ENCODE data around the gene FMO2.
A peak's percentile ranks its signal among the peaks of the same experiment; 100 is the strongest.
"Not testable (repeated sequence)": the region's sequence is repeated elsewhere in the genome, so short reads cannot be mapped to it uniquely, and the experiment has no call there.

The FMO2 gene

DNA sequence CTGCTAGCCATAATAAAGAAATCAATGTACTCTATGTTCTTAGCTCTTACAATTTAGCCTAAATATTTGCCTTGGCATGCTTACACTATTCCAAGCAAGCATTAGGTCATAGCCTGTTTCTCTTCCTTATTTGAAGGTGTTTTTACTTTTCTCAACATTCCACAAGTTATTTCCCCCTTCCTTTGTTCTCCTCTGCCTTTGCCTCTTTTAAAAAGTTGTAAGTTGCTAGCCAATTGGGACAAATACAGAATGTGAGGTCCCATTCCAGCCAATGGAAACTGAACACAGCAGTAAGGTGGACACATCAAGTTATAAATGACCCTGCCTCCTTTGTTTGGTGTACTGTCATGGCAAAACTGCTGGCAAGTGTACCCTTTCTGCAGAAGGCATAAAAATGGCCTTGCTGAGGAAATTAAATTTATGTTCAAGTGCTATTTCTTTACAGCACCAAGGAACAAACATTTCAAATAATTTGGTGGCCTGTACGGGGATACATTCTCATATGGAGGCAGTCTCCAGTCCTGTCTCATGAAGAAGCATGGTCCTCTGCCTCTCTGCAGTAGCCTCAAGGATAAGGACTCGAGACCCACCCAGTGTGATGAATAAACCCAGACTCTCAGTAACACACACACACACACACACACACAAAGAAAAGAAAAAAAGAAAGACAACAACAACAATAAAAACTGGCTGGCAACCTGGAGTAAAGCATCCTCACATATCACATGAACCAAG, 34.4 kb downstream of the FMO2 start:
- DNase-seq (ENCODE audit: low read depth in 2 of 3, low spot score in 1 of 3), result no peak

DNA sequence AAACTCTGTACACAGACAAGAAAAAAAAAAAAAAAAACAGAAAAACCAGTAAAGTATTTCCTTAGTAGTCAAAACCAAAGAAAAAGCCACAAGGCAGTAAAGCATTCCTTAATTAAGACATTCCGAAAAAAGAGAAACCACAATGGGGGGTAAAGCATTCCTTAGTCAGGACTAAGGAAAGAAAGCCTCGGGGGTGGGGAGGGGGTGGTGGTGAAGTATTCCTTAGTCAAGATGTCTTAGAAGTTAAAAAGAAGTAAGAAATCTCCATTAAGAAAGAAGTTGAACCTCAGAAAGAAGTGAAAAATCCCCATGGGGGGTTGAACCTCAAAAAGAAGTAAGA, 35.0 kb downstream of the FMO2 start:
- DNase-seq (ENCODE audit: low read depth in 2 of 3, low spot score in 1 of 3), result no peak

- DNase-seq (ENCODE audit: low read depth in 2 of 3, low spot score in 1 of 3), result no peak
Observed at GRCh38 chr1:171220581-171221054, 35.5 kb downstream of the FMO2 start.

GRCh38 chr1:171221665-171222591, 36.8 kb downstream of the FMO2 start:
- DNase-seq (ENCODE audit: low read depth in 2 of 3, low spot score in 1 of 3), result no peak

DNA sequence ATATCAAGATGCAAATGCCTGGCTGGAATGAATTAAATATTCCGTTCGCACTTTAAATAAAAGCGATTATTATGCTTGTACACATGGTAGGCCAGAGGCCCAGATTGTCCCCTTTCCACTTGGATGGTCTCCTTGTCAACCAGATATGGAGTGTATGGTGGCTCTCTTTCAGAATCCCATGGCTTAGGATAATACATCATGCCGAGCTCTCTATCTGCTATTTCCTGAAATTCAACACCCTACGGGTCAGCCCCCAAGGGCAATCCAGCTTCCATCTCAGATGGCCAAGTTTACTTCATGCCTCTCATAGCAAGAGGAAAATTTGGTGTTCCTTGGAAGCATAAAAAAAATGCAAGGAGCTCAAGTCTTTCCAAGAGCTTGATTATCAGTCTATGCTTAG, 37.8 kb downstream of the FMO2 start:
- DNase-seq (ENCODE audit: low read depth in 2 of 3, low spot score in 1 of 3), result no peak

DNA sequence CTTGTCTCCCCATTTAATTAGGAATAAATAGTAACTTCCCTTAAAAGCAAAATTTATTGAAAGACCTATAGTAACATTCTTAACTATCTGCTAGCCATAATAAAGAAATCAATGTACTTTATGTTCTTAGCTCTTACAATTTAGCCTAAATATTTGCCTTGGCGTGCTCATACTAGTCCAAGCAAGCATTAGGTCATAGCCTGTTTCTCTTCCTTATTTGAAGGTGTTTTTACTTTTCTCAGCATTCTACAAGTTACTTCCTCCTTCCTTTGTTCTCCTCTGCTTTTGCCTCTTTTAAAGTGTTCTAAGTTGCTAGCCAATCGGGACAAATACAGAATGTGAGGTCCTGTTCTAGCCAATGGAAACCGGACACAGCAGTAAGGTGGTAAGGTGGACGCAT, 39.2 kb downstream of the FMO2 start:
- not testable (repeated sequence) for DNase-seq (ENCODE audit: low read depth in 2 of 3, low spot score in 1 of 3)

DNA sequence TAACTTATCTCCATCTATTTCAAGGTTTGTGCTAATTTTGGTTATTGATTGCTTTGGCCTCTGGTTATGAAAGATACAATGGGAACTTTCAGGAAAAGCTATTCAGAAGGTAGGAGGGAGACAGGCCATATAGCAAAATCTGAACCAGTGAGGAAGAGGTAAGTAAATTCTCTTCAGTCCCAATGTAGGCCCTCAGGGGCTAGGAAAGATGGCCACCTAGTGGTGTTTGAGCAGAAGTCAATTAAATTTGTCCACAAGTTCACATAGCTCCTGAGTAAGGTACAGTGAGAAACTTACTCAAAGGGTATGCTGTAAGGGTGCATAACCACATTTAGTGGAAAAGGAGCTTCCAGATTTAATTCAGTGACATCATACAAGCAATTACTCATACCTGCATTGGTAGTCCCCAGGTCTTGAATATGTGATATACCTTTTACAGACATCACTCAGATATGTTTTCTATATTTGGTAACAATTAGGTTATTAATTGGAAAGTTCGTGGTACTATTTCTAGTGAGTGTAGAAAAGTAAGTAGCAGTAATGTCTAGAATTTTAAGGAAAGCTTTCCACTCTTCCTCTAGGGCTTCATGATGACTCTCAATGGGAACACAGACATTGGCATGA, 41.8 kb downstream of the FMO2 start:
- no peak for DNase-seq (ENCODE audit: low read depth in 2 of 3, low spot score in 1 of 3)

DNA sequence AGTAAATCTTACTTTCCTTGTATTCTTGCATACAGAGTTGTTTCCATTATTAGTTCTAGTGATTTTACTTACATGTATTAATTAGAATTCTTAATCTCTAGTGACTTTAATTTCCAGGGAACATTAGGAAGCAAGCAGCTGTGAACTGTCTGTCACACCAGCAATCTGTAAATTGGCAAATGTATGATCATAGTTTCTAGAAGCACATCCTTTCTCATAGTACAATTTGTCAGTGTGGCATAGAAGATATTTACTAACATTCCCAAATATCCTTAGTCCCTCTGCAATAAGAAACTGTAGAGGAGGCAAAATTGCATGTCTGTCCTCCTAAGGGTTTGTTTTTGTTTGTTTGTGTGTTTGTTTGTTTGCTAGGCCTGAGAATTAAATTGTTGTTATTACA, 46.2 kb downstream of the FMO2 start:
- DNase-seq (ENCODE audit: low read depth in 2 of 3, low spot score in 1 of 3), result no peak

- DNase-seq (ENCODE audit: low read depth in 2 of 3, low spot score in 1 of 3), result no peak
Observed at GRCh38 chr1:171233183-171233582, 48.1 kb downstream of the FMO2 start.

DNA sequence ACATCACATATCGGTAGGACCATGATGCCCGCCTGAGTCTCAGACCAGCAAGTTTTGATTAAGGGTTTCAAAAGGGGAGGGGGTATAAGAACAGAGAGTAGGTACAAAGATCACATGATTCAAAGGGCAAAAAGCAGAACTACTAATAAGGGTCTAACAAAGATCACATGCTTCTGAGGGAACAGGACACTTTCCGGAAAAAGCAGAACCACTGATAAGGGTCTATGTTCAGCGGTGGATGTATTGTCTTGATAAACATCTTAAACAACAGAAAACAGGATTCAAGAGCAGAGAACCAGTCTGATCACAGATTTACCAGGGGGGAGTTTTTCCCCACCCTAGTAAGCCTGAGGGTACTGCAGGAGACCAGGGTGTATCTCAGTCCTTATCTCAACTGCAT, 51.1 kb downstream of the FMO2 start:
- not testable (repeated sequence) for DNase-seq (ENCODE audit: low read depth in 2 of 3, low spot score in 1 of 3)

- no peak for DNase-seq (ENCODE audit: low read depth in 2 of 3, low spot score in 1 of 3)
Observed at GRCh38 chr1:171243878-171244277, 58.8 kb downstream of the FMO2 start.

GRCh38 chr1:171245458-171246064, 60.5 kb downstream of the FMO2 start:
- no peak for DNase-seq (ENCODE audit: low read depth in 2 of 3, low spot score in 1 of 3)

- DNase-seq (ENCODE audit: low read depth in 2 of 3, low spot score in 1 of 3), result no peak
Observed at GRCh38 chr1:171247501-171247900, 62.4 kb downstream of the FMO2 start.

DNA sequence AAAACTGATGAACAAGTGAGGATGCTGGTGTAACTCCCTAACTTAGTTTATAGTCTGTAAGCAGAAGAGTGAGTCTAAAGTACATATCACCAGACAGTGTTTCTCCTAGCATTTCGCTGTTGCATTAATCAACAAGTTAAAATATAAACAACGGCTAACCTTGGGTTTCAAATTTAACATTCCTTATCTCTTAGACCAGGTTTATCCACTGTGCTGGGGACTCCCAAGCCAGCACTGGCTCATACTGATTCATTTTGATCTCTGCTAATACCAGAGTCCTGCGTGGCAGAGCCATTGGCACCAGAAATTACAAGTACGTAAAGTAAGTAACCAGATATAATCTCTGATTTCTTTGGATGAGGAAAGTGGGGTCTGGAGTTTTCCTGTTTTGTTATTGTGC, 63.2 kb downstream of the FMO2 start, which contains the start of gene FMO1:
TSS of gene FMO1 (plus strand) at position 193 of the 400 bp plus-strand sequence. CDS start 9,594 bp downstream, outside the sequence.
- no peak for DNase-seq (ENCODE audit: low read depth in 2 of 3, low spot score in 1 of 3)

GRCh38 chr1:171248841-171249240, 63.7 kb downstream of the FMO2 start:
- no peak for DNase-seq (ENCODE audit: low read depth in 2 of 3, low spot score in 1 of 3)

GRCh38 chr1:171250263-171250662, 65.2 kb downstream of the FMO2 start:
- DNase-seq (ENCODE audit: low read depth in 2 of 3, low spot score in 1 of 3), result no peak

DNA sequence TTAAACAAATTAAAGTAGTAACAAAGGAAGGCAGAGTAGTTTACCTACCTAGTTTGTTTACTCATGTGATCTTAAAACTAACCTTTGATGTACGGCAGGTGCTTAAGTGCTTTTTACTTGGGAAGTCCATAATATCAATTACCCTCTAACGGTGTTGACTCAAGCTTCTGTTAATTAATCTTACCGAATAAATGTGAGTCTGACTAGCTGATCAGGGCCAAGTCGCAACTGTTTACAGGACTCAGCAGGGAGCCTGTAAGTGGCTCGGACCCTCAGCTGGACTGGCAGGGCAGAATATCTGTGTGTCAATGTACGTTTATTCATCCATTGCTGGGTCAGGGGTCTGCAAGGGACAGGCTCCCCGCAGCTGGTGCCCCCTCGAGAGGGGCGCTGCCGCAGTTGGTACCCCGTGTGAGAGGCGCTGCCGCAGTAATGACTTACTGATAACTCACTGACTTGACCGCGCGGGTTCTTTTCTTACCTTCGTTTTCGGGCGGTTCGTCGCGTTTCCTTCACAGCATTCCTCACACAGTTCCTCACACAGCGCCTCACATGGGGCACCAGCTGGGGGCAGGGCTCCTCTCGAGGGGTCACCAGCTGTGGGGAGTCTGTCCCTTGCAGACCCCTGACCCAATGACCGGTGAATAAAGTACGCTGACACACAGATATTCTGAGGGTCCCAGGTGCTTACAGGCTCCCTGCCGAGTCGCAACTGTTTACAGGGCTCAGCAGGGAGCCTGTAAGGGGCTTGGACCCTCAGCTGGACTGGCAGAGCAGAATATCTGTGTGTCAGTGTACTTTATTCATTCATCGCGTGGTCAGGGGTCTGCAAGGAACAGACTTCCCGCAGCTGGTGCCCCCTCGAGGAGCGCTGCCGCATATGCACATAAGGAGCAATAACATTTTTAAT, 66.2 kb downstream of the FMO2 start:
- DNase-seq (ENCODE audit: low read depth in 2 of 3, low spot score in 1 of 3), result peak in 2 of 3 donors; percentile 4 to 7

DNA sequence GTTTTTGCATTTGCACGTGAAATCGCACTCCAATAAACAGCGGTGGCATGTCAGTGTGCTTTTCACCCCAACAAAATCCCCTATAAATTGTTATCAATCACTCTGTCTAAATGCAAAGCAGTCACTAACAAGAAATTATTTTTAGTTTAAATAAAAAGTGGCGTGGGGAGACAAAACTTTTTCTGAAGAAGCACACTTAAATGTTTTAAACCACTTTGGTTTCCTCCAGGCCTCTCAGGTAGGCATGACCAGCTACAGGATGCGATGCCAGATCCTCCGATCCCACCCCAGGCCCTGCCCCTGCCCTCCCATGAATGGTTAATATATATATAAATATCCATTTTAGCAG, 66.8 kb downstream of the FMO2 start:
- DNase-seq (ENCODE audit: low read depth in 2 of 3, low spot score in 1 of 3), result no peak

- DNase-seq (ENCODE audit: low read depth in 2 of 3, low spot score in 1 of 3), result no peak
Observed at GRCh38 chr1:171252482-171252881, 67.4 kb downstream of the FMO2 start.

DNA sequence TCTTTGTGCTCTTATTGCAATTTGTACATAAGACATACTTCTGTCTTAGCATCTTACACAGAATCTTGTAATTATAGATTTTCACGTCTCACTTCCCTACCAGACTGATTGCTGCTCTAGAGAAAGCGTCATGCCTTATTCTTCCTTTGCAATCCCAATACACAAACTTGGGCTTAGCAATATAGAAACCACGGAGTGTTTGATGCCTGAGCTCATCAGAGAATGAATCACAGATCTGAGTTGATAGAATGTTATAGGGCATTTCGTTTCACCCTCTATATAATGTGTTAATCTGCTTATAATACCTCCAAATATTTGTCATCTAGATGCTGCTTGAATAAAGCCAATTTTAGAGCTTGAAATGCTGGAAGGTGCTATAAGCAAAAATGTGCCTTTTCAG, 69.8 kb downstream of the FMO2 start:
- DNase-seq (ENCODE audit: low read depth in 2 of 3, low spot score in 1 of 3), result no peak

Data from stimulated activated CD4-positive, alpha-beta T cell treated with anti-CD3 and anti-CD28 coated beads, Interleukin-12 subunit alpha, Interleukin-12 subunit beta, amount 100 ng/mL, for 48 hours (primary cell).